Smooth muscle cell (in vitro differentiated cells): ENCODE measurements around the gene NEO1. TPM values are rescaled to one million over a fixed set of nuclear protein-coding genes. Genes with fewer than 3 reads are reported as not detected.

Experiments used
- DNase-seq: peaks from one replicate; lab custom pipeline; 2025; ENCODE audit not compliant: unreplicated experiment; lab: John Stamatoyannopoulos, UW
- H2AFZ ChIP-seq: fragments of 200-600 bp; sonication (generic); 2 replicates; pipeline ENCODE4 v1.6.0; 2016; ENCODE audit warnings: antibody characterized with exemption, low read depth, mild to moderate bottlenecking
- H3F3A ChIP-seq: fragments of 200-600 bp; sonication (generic); 2 replicates; pipeline ENCODE4 v1.6.0; 2017; ENCODE audit warnings: antibody characterized with exemption, low read depth
- H3K27ac ChIP-seq: fragments of 200-600 bp; sonication (generic); 2 replicates; pipeline ENCODE4 v1.5.1; 2016; ENCODE audit warnings: low read depth, mild to moderate bottlenecking
- H3K27me3 ChIP-seq: fragments of 200-600 bp; sonication (generic); 2 replicates; pipeline ENCODE4 v1.6.1; 2016; ENCODE audit warnings: low read depth, mild to moderate bottlenecking
- H3K36me3 ChIP-seq: fragments of 200-600 bp; sonication (generic); 2 replicates; pipeline ENCODE4 v1.5.1; 2016; ENCODE audit warnings: low read depth
- H3K4me1 ChIP-seq: fragments of 200-600 bp; sonication (generic); 2 replicates; pipeline ENCODE4 v1.5.1; 2016; ENCODE audit warnings: low read depth
- H3K4me2 ChIP-seq: fragments of 200-600 bp; sonication (generic); 2 replicates; pipeline ENCODE4 v1.6.0; 2016; ENCODE audit warnings: mild to moderate bottlenecking
- H3K4me3 ChIP-seq: fragments of 200-600 bp; sonication (generic); 2 replicates; pipeline ENCODE4 v1.5.1; 2016; ENCODE audit warnings: mild to moderate bottlenecking
- H3K79me2 ChIP-seq: fragments of 200-600 bp; sonication (generic); 2 replicates; pipeline ENCODE4 v1.6.0; 2016; ENCODE audit warnings: low read depth, mild to moderate bottlenecking
- H3K9ac ChIP-seq: fragments of 200-600 bp; sonication (generic); 2 replicates; pipeline ENCODE4 v1.6.0; 2016; ENCODE audit warnings: low read depth
- H3K9me3 ChIP-seq: fragments of 200-600 bp; sonication (generic); replicated peaks from 2 replicates; pipeline ENCODE4 v1.5.1; 2016; ENCODE audit warnings: low read depth
- H4K20me1 ChIP-seq: fragments of 200-600 bp; sonication (generic); 2 replicates; pipeline ENCODE4 v1.6.0; 2016; ENCODE audit warnings: low read depth
- WGBS: methylation state at CpG from one replicate; pipeline ENCODE4 v1.1.7; 2016; ENCODE audit warnings: low lambda C conversion rate; 5-methylcytosine and 5-hydroxymethylcytosine counted together
- polyA plus RNA-seq: library from polyadenylated mRNA; unstranded; fragments of >200 nt; fragmentation: Nextera tagmentation; extraction: Ambion mirVana; gene quantifications from 2 replicates; pipeline ENCODE4 v1.2.1, GENCODE V29; 2016
- total RNA-seq: library from RNA; depleted of rRNA; stranded (reverse); fragments of >200 nt; gene quantifications from 2 replicates; pipeline ENCODE4 v1.2.3, GENCODE V29; 2014
- TF ChIP-seq, protein P1 (sequence below): fragments of 200-600 bp; sonication (generic); IDR thresholded peaks from 2 replicates; pipeline ENCODE4 v1.5.1; 2017; ENCODE audit warnings: borderline replicate concordance, mild to moderate bottlenecking, antibody characterized with exemption; ENCODE audit not compliant: insufficient read depth, poor library complexity, severe bottlenecking

The NEO1 gene
- total and polyA plus RNA-seq, 2 experiments from 2014 or later, result 4.9 to 21.8 TPM

DNA sequence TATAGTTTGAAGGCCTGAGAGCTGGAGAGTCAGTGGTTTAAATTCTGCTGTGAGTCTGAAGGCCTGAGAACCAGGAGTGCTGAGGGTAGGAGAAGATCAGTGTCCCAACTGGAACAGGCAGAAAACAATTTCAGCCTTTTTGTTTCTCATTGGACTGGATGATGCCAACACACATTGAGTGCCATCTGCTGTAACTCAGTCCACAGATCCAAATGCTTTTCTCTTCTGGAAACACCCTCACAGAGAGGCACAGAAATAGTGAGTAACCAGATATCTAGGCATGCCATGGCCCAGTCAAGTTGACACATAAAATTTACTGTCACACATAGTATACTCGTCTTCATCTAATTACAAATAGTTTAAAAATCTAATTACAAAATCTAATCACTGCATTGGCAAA is 100.8 kb downstream of the NEO1 start:
- Histone ChIP-seq H3K4me1 (no peaks in the 10 kb centered on the region), H4K20me1 (no peaks in the 10 kb centered on the region), H3K4me2 (no peak overlapping the region), H3K36me3 (peaks cover 11% of the 10 kb centered on the region), H3K27ac (no peak overlapping the region), H3K27me3 (no peaks in the 10 kb centered on the region), H3K9ac (no peak overlapping the region), H3F3A (no peaks in the 10 kb centered on the region), H2AFZ (no peak overlapping the region), H3K79me2 (no peaks in the 10 kb centered on the region), H3K9me3 (peaks cover 20% of the 10 kb centered on the region), H3K4me3 (no peak overlapping the region)
- no peak for DNase-seq
- TF ChIP-seq, protein P1, sequence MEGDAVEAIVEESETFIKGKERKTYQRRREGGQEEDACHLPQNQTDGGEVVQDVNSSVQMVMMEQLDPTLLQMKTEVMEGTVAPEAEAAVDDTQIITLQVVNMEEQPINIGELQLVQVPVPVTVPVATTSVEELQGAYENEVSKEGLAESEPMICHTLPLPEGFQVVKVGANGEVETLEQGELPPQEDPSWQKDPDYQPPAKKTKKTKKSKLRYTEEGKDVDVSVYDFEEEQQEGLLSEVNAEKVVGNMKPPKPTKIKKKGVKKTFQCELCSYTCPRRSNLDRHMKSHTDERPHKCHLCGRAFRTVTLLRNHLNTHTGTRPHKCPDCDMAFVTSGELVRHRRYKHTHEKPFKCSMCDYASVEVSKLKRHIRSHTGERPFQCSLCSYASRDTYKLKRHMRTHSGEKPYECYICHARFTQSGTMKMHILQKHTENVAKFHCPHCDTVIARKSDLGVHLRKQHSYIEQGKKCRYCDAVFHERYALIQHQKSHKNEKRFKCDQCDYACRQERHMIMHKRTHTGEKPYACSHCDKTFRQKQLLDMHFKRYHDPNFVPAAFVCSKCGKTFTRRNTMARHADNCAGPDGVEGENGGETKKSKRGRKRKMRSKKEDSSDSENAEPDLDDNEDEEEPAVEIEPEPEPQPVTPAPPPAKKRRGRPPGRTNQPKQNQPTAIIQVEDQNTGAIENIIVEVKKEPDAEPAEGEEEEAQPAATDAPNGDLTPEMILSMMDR, result no peak
- 85% methylated on average over 1 of the region's 1 CpG for WGBS

DNA sequence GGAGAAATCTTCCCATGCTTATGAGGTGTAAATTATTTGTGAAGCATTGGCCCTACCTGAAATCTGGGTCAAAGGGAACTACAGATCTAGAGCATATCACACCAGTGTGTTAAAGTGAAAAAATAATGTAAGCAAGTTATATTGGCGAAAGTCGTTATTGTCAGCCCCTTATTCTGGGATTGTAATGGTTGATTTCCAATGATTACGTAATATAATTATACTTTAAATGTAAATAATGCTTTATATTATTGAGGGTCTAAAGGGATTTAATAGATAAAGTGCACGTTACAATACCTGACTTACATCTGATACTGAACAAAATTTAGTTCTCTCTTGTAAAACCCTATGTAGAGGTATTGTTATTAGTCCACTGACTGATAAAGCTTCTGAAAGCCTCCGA is 101.2 kb downstream of the NEO1 start:
- H3K27me3 ChIP-seq, result no peaks in the 10 kb centered on the region
- 97% methylated on average over 5 of the region's 5 CpGs for WGBS
- no peak overlapping the region for H2AFZ ChIP-seq
- H3K27ac ChIP-seq, result no peak overlapping the region
- no peak for DNase-seq
- no peaks in the 10 kb centered on the region for H4K20me1 ChIP-seq
- H3K4me2 ChIP-seq, result no peak overlapping the region
- H3K4me3 ChIP-seq, result no peak overlapping the region
- H3K79me2 ChIP-seq, result no peaks in the 10 kb centered on the region
- TF ChIP-seq, protein P1, result no peak
- peaks cover 11% of the 10 kb centered on the region for H3K36me3 ChIP-seq
- H3F3A ChIP-seq, result no peaks in the 10 kb centered on the region
- H3K9ac ChIP-seq, result no peak overlapping the region
- H3K4me1 ChIP-seq, result no peaks in the 10 kb centered on the region
- H3K9me3 ChIP-seq, result peaks cover 20% of the 10 kb centered on the region

DNA sequence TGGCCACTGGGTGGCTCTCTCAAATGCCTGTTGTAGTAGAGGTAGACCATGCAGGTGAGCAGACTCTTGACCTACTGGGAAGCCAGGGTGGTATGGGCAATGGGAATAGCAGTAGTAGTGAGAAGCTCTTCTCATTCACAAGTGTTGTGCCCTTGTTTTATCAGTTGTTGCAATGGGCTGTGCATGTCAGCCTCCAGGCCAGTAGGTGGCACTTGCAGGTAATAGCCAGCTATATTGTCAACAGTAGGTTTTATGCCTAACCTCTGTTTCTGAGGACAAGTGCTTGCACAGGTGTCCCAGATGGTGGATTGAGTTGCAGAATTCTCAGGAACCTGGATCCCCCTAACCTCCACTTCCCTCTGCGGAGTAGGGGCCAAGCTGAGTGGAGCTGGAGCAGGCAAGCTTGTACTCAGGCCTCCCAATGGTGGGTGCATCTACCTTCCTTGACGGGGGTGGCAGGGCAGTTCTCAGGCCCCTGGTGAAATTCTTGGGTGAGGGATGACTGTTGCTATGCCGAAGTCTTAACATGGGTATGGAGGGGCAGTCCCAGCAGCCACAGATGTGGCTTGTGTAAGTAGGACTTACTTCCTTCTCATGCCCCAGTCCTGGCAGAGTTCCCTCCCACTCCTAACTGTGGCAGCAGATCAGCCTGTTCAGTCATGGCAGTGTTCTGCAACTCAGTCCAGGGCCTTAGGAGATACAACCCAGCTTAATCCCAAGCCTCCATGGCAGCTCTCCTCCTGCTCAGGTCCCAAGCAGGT is 104.3 kb downstream of the NEO1 start:
- Histone ChIP-seq H4K20me1 (no peaks in the 10 kb centered on the region), H3K9ac (no peak overlapping the region), H3K36me3 (peaks cover 8% of the 10 kb centered on the region), H2AFZ (no peak overlapping the region), H3F3A (no peaks in the 10 kb centered on the region), H3K4me3 (no peak overlapping the region), H3K79me2 (no peaks in the 10 kb centered on the region), H3K4me1 (no peaks in the 10 kb centered on the region), H3K4me2 (no peak overlapping the region), H3K27ac (no peak overlapping the region), H3K9me3 (peaks cover 20% of the 10 kb centered on the region), H3K27me3 (no peaks in the 10 kb centered on the region)
- 100% methylated on average over 3 of the region's 3 CpGs for WGBS
- DNase-seq, result no peak
- TF ChIP-seq, protein P1, result no peak

DNA sequence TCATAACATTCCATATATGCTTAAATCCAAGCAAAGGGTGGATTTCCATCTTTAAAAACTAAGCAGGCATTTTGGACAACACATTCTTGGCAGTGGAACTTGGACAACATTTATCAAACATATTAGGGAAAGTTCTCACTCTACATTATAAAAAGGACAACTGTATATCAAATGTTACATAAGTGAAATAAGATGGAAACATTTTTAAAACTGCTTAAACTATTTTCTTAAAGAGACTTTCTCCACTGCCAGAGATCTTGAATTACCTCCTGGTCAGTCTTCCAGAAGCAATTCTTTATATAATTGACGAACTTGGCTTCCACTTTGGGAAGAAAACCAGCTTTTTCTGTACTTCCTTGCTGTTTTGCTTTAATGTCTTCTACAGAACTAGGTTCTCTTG is 109.3 kb downstream of the NEO1 start:
- no peaks in the 10 kb centered on the region for H3K36me3 ChIP-seq
- no peak overlapping the region for H3K4me2 ChIP-seq
- 92% methylated on average over 1 of the region's 1 CpG for WGBS
- no peak overlapping the region for H3K27ac ChIP-seq
- no peaks in the 10 kb centered on the region for H3K9me3 ChIP-seq
- no peak overlapping the region for H3K9ac ChIP-seq
- no peaks in the 10 kb centered on the region for H3K79me2 ChIP-seq
- no peaks in the 10 kb centered on the region for H3F3A ChIP-seq
- H4K20me1 ChIP-seq, result no peaks in the 10 kb centered on the region
- no peaks in the 10 kb centered on the region for H3K4me1 ChIP-seq
- DNase-seq, result no peak
- no peaks in the 10 kb centered on the region for H3K27me3 ChIP-seq
- TF ChIP-seq, protein P1, result no peak
- H3K4me3 ChIP-seq, result no peak overlapping the region
- H2AFZ ChIP-seq, result no peak overlapping the region
